ENCODE results near the gene SARDH.

GRCh38 chr9:133690081-133690561, 48.0 kb downstream of the SARDH start:
- TF ChIP-seq, protein P1, sequence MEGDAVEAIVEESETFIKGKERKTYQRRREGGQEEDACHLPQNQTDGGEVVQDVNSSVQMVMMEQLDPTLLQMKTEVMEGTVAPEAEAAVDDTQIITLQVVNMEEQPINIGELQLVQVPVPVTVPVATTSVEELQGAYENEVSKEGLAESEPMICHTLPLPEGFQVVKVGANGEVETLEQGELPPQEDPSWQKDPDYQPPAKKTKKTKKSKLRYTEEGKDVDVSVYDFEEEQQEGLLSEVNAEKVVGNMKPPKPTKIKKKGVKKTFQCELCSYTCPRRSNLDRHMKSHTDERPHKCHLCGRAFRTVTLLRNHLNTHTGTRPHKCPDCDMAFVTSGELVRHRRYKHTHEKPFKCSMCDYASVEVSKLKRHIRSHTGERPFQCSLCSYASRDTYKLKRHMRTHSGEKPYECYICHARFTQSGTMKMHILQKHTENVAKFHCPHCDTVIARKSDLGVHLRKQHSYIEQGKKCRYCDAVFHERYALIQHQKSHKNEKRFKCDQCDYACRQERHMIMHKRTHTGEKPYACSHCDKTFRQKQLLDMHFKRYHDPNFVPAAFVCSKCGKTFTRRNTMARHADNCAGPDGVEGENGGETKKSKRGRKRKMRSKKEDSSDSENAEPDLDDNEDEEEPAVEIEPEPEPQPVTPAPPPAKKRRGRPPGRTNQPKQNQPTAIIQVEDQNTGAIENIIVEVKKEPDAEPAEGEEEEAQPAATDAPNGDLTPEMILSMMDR (IDR thresholded peaks at IDR 0.05): no peak
- no peak for TF ChIP-seq POLR2A (IDR thresholded peaks at IDR 0.05)
